Kidney capillary endothelial cell (primary cell): ENCODE measurements around the gene CETN1.

Source experiments
- DNase-seq: peaks from one replicate; pipeline ENCODE4 v3.0.0-alpha.2; 2018; ENCODE audit warnings: low spot score

CETN1 gene

DNA sequence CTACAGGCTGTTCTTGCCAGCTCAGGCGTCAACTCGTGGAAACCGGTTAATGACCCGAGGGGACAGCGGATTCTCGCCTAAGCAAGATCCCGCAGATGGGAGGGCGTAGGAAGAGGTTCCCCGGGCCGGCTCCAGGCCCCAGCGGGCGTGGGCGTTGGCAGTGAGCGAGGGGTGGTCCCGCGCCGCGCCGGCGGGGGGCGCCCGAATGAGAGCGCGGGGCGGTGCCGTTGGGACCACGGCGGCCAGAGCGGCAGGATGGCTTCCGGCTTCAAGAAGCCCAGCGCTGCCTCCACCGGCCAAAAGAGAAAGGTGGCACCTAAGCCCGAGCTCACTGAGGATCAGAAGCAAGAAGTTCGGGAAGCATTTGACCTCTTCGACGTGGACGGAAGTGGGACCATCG, at the start of gene CETN1:
Gene CETN1 (plus strand): TSS at position 227 of the 400 bp plus-strand sequence. CDS start 29 bp downstream, at position 256.
- DNase-seq: no peak

DNA sequence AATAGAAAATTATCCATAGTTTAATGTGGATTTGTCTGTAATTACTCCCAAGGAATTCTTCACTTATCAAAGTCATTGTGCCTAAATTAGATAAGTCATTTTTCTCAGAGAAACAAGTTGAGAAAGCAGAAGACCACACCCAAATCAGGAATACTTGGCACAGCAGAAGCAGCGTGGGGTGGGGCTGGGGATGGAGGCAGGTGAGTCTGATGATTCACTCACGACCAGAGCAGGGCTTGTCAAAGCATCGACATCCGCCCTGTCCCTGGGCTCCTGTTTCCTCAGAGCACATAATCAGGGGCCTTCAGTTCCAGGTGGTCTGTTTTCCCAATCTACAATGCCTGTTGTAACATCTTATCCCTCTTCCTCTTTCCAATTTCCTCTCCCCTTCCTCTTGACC, 48.2 kb upstream of the CETN1 start:
- no peak for DNase-seq

DNA sequence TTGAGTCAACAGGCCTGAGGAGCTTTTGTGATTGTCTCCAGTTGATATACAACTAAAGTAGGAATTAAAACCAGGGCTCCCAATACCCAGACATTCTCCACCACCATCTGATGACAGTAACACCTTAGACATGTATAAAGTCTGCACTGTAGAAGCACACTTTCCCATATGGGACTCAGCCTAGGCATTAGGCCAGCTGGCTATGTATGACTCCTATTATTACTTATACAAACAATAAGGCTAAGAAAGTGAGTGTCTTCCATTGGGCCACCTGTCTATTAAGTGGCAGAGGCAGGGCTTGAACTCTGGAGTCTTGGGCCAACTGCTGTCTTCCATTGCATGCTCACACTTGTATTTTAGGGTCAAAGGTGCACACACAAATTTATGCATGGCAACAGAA, 47.5 kb upstream of the CETN1 start:
- DNase-seq: no peak

DNA sequence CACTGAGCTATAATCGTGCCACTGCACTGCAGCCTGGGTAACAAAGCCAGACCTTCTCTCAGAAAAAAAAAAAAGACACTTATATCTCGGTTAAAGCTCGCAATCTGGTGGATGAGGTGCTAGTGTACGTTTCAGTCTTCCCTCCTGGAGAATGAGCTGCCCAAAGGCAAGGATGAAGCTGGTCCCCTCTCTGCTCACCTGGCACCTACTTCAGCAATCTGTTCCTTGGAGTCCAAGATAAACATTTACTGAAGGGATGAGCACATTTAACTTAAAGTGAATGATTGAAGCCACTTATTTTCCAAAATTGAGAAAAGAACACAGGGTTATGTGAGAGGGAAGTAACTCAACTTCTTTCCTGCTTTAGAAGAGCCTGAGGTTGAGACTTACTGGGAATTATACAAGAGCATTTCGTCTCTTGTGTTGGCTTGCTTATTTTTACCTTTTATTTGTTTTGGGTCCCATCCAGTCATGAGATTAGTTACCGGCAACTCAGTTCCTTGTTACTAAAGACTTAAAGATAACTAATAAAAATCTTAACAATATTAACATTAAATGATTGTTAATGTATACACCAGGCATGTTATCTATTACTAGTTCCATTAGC, 46.1 kb upstream of the CETN1 start:
- DNase-seq: no peak

DNA sequence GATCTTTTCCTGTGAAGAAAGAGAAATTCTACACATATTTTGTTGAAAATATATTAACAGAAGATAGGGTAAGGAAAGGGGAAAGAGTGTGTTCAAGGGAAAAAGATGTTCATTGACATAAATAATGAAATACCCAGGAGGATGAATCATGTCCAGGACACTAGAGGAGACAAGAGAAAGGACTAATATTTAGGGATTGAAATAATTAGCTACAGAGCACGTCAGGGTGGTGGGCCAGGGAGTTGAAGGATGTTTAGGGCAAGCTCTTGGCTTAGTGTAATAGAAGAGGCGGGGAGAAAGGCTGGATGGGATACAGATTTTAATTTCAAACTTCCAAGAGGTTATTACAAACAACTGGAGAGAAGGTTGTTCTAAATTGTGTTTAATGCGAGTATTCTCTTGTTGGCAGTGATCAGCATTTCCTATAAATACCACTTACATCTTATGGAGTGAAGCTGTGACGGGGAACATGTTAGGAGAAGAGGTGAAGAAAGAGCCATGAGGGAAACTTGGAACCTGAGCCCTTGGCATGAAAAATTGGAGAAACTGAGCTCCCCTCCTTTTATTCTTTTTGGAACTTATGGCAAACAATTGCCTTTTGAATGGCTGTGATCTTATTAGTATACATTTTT, 36.6 kb upstream of the CETN1 start:
- DNase-seq: no peak

DNA sequence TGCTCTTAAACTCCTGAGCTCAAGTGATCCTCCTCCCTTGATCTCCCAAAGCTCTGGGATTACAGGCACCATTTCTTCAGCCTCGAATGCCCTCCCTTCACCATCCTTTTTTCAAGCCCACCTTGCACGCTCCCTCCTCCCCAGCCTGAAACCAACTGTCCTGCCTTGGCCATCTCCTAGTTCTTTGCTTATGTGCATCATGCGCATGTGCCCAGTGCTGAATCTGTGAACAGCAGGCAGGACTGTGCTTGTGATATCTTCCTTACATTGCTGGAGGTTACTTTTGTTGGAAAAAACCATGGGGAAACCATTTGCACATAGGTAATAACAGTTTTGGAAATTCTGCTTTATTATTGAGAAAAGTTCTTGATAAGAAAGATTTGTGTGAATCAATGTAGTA, 30.2 kb upstream of the CETN1 start:
- no peak for DNase-seq

GRCh38 chr18:551404-552061, 28.6 kb upstream of the CETN1 start:
- no peak for DNase-seq

GRCh38 chr18:555705-556457, 24.3 kb upstream of the CETN1 start:
- DNase-seq: no peak

GRCh38 chr18:564708-565561, 15.2 kb upstream of the CETN1 start:
- DNase-seq: no peak

DNA sequence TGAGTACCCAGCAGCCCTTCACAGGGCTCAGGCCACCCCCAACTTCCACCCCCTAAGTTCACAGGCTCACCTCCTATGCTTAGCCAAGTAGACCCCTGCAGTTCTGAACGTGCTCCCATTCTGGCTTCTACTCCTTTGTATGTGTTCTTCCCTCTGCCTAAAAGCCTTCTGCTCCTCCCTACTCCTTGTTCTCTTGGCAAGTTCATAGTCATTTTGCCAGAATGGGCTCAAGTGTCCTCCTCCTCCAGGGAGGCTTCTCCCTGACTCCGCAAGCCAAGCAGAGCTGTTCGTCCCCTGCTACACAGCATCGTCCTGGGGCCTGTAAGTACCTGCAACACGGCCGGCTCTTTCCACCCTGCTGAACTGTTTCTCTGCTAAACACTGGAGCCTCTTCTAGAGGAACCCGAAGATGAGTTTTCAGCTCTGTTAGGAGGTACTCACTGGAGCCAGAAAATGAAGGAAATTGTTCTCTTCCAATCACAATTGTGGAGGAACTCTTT, 14.6 kb upstream of the CETN1 start:
- DNase-seq: no peak

DNA sequence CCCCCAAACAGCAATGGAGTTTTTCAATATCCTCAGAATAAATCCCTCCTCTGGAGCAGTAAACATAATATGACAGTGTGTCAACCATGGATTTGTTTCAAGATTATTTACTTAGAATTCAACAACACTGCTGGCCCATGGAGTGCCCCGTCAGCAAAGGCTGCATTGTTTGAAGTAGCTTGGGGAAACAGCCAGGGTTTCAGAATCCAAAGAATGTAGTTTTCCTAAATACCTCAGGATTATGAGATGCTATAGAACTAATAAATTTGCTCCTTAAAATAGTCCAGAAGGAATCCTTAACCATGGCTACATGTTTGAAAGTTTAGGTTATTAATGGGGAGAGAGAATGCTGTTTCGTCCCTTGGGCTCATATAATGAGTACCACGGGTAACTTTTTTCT, 13.1 kb upstream of the CETN1 start:
- DNase-seq: no peak

DNA sequence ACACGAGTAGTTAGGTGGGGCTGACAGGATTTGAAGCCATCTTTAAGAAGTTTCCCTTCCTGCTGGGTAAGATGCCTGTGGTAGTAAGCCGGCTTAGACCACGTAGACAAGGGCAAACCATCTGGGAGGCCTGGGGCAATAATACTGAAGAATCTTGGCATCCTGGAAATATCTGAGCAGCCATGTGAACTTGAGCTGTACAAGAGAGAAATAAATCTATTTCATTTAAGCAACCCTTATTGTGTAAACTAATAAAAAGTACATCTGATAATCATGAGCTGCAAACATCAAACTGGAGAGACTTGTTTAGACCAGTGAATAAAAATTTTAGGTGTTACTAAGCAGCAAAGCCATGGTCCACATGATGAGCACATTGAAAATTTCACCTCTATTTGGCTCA, 11.4 kb upstream of the CETN1 start:
- no peak for DNase-seq

DNA sequence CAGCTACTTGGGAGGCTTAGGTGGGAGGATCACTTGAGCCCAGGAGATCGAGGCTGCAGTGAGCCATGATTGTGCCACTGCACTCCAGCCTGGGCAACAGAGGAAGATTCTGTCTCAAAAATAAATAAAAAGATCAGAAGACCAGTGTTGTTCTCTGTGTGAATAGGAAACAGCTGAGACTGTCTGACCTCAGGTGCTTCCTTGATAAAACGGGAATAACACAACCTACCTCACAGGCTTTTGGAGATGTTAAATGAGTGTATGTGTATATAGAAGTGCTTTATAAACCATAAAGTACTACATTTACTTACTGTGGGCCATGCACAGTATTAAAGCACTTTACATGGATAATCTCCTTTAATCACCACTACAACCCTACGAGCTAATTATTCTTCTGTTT, 9.9 kb upstream of the CETN1 start:
- no peak for DNase-seq

DNA sequence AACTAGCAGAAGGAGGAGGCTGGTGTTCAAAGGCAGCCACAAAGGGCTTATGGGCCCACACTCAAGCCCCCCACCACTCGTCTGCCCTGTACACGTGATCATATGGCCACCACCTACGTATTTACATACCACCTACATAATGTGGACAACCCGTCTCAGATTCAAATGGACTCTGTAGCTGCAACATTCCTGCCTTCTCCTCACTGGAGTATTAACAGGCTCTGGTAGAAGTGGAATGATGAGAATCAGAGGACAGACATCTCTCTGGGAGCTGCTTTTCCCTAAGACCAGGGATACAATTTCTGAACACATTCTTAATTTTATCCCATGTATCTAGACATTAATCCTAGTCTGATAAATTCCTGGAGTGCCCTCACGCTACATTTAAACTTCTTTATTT, 9.5 kb upstream of the CETN1 start:
- no peak for DNase-seq

GRCh38 chr18:572091-572830, 7.9 kb upstream of the CETN1 start:
- no peak for DNase-seq

GRCh38 chr18:572831-573289, 7.3 kb upstream of the CETN1 start:
- no peak for DNase-seq

DNA sequence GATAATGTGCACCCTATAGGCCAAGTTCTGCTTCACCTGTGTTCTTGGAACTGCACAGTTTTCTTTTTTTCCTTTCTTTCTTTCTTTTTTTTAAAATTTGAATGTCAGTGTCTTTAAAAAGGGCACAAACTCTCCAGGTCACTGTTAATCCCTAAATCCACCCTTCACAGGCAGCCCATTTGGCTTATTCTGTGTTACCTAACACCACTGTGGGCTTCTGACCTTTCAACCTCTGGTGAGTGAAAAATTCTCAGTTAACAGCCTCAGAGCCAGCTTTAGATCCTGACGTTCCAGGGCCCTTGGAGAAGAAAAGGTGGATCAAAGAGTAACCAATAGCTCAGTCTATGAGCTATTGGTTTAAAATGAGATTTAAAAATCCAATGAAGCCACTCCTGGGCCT, 6.8 kb upstream of the CETN1 start:
- no peak for DNase-seq

- DNase-seq: no peak
Observed at GRCh38 chr18:574149-574860, 5.9 kb upstream of the CETN1 start.

DNA sequence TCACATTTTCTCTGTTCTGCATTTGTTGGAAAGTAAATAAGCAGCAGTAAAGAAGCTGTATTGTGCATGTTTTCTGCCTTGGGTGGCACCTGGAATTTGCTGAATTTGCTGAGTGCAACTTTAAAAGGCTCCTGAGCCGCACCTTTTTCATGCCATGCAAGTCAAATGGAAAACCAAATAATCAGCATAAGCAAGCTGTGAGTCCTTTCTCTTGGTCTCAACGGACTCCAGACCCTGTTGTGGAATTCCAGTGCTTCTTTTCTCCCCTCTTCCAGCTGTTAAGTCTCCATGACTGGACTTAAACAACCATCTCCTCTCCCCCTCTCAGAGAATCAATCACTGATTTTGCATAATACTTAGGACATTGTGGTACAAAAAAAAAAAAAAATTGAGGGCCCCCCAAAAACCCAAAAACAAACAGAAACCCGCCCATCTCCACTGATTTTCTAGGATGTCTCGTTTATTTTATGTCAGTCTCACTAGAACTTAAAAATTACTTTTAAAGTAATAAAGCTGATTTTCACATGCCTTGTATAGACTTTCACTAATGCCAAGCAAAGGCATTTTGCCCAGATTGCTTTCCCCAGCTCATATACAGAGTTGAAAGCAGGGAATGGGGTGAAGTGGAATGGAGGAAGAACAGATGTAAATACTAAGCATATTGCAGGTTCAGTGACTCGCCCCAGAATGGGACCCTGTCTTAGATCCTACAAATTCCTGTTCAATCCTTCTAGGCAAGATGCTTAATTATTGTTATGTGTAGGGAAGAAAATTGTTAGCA, 5.1 kb upstream of the CETN1 start:
- DNase-seq: no peak

DNA sequence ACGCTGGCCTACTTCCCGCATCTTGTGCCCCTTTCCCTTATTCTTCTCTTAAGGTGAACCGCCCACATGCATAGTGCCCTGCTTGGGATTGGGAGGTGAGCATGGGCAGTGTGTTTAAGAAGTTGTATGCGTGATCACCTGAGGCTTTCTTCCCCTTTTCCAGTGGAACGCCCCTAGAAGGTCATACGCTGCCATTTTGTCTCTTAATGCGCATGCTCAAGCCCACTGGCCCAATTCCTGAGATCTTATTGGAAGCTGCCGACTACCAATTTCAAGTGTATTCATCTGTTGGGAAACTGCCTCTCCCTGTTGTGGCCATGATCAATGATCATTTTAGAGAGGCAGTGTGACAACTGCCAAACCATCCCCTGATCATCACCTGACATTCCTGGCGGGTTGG, 3.3 kb upstream of the CETN1 start:
- no peak for DNase-seq
